Colonic mucosa (tissue), 4 donors: Measurements from ENCODE around the gene UBL4A. TPM values are rescaled to one million over a fixed set of nuclear protein-coding genes. Genes with fewer than 3 reads are reported as not detected.

ENCODE experiments used
- DNase-seq: peaks from one replicate; pipeline ENCODE4 v3.0.0-alpha.2; 2020
- H3K27ac ChIP-seq: fragments of 200-600 bp; one replicate; pipeline ENCODE4 v1.8.0; 2021
- H3K27me3 ChIP-seq: fragments of 200-600 bp; one replicate; pipeline ENCODE4 v1.8.0; 2021
- H3K36me3 ChIP-seq: fragments of 200-600 bp; one replicate; pipeline ENCODE4 v1.8.0; 2021
- H3K4me1 ChIP-seq: fragments of 200-600 bp; one replicate; pipeline ENCODE4 v1.8.0; 2021; ENCODE audit warnings: mild to moderate bottlenecking
- H3K4me3 ChIP-seq: fragments of 200-600 bp; one replicate; pipeline ENCODE4 v1.8.0; 2021
- H3K9ac ChIP-seq, 2 donors: one replicate each; pipeline ENCODE4 v1.7.0; 2013; ENCODE audit warnings: control low read depth in 2 of 2, low read depth in 2 of 2, low read length in 2 of 2
- H3K9me3 ChIP-seq: fragments of 200-600 bp; one replicate; pipeline ENCODE4 v1.8.0; 2021
- CTCF ChIP-seq: fragments of 200-600 bp; IDR thresholded peaks from one replicate; pipeline ENCODE4 v1.8.0; 2022; ENCODE audit warnings: antibody characterized with exemption, mild to moderate bottlenecking
- intact Hi-C: fragments of 100-400 bp; cut with DNase I; formaldehyde crosslinking; loops from one replicate; pipeline ENCODE4 v1.14.1; 2022
- total RNA-seq, 2 donors: library from RNA; stranded (reverse); fragmentation: NEBNext Ultra II Directional in 1 of 2; extraction: Animal tissue kit (Norgen Biotek cat#: 25700) in 1 of 2; gene quantifications; one replicate each; pipeline ENCODE4 v1.2.1, GENCODE V29; 2021
- donor health status: healthy.
- donor health status: DM: no; HTN: no; CAD: no.
- donor health status: DM: no; HTN: no; CAD: no.

Gene UBL4A
- total RNA-seq, 2 donors from 2014 or later = 24.7 to 40.9 TPM

- intact Hi-C loops = no loop called here
- DNase-seq = no peak
- Histone ChIP-seq H3K9ac (no peak overlapping the region), H3K27ac (no peak overlapping the region), H3K9me3 (no peaks in the 10 kb centered on the region), H3K27me3 (no peaks in the 10 kb centered on the region), H3K4me1 (no peaks in the 10 kb centered on the region), H3K36me3 (no peaks in the 10 kb centered on the region), H3K4me3 (no peak overlapping the region)
- TF ChIP-seq CTCF = no peak
Measured at GRCh38 chrX:154464806-154465365, 21.5 kb downstream of the UBL4A start.

GRCh38 chrX:154463611-154464220 is 22.7 kb downstream of the UBL4A start:
- H3K4me1 ChIP-seq = no peaks in the 10 kb centered on the region
- H3K9me3 ChIP-seq = no peaks in the 10 kb centered on the region
- no peak overlapping the region for H3K9ac ChIP-seq
- TF ChIP-seq CTCF = no peak
- no peak overlapping the region for H3K27ac ChIP-seq
- no peaks in the 10 kb centered on the region for H3K36me3 ChIP-seq
- no peak overlapping the region for H3K4me3 ChIP-seq
- H3K27me3 ChIP-seq = no peaks in the 10 kb centered on the region
- no peak for DNase-seq
- intact Hi-C loops = no loop called here

- H3K27ac ChIP-seq = no peak overlapping the region
- no peak for DNase-seq
- intact Hi-C loops = no loop called here
- no peak for TF ChIP-seq CTCF
- no peak overlapping the region for H3K4me3 ChIP-seq
- no peaks in the 10 kb centered on the region for H3K27me3 ChIP-seq
- no peaks in the 10 kb centered on the region for H3K36me3 ChIP-seq
- no peaks in the 10 kb centered on the region for H3K4me1 ChIP-seq
- H3K9ac ChIP-seq = no peak overlapping the region
- H3K9me3 ChIP-seq = no peaks in the 10 kb centered on the region
Measured at GRCh38 chrX:154462396-154462795, 24.0 kb downstream of the UBL4A start.

GRCh38 chrX:154460326-154460725 is 26.1 kb downstream of the UBL4A start:
- no peak for DNase-seq
- H3K4me1 ChIP-seq = no peaks in the 10 kb centered on the region
- intact Hi-C loops = no loop called here
- no peak for TF ChIP-seq CTCF
- H3K36me3 ChIP-seq = no peaks in the 10 kb centered on the region
- H3K27me3 ChIP-seq = peaks cover 6% of the 10 kb centered on the region
- H3K9me3 ChIP-seq = no peaks in the 10 kb centered on the region
- H3K27ac ChIP-seq = no peak overlapping the region
- H3K9ac ChIP-seq = no peak overlapping the region
- H3K4me3 ChIP-seq = no peak overlapping the region

GRCh38 chrX:154459832-154460231 is 26.6 kb downstream of the UBL4A start:
- H3K27ac ChIP-seq = no peak overlapping the region
- intact Hi-C loops = no loop called here
- peaks cover 6% of the 10 kb centered on the region for H3K27me3 ChIP-seq
- H3K4me3 ChIP-seq = peak overlapping the region; percentile 66
- H3K9ac ChIP-seq = no peak overlapping the region
- TF ChIP-seq CTCF = no peak
- no peaks in the 10 kb centered on the region for H3K36me3 ChIP-seq
- DNase-seq = no peak
- H3K9me3 ChIP-seq = no peaks in the 10 kb centered on the region
- no peaks in the 10 kb centered on the region for H3K4me1 ChIP-seq
